Measurements from ENCODE around the gene RLF. TPM values are rescaled to one million over a fixed set of nuclear protein-coding genes. Genes with fewer than 3 reads are reported as not detected.

Gene RLF
- total RNA-seq, 1 donor from 2014 or later: 15.4 TPM

- Histone ChIP-seq H3K9me3 (ENCODE audit: insufficient read depth, low read depth, low read length) (no peaks in the 10 kb centered on the region), H3K36me3 (ENCODE audit: insufficient read depth, low read length) (peaks cover 8% of the 10 kb centered on the region), H3K4me2 (ENCODE audit: low read length) (no peak overlapping the region), H3K9ac (ENCODE audit: low read length) (no peak overlapping the region), H3K27ac (ENCODE audit: low read depth, low read length) (no peak overlapping the region), H4K20me1 (ENCODE audit: insufficient read depth, low read length) (peaks cover 12% of the 10 kb centered on the region), H3K4me3 (ENCODE audit: insufficient read depth, low read depth, low read length) (no peak overlapping the region), H3K4me1 (ENCODE audit: insufficient read depth, low read length) (no peaks in the 10 kb centered on the region), H3K79me2 (ENCODE audit: insufficient read depth, low read length) (no peaks in the 10 kb centered on the region), H2AFZ (ENCODE audit: low read depth, low read length) (no peak overlapping the region), H3K27me3 (ENCODE audit: insufficient read depth, low read length) (no peaks in the 10 kb centered on the region)
- DNase-seq (ENCODE audit: low read depth): no peak
- no peaks in the 10 kb centered on the region for H3K9me3 Mint-ChIP-seq (ENCODE audit: unreplicated experiment)
- FAIRE-seq: no peak
- TF ChIP-seq EZH2 (IDR thresholded peaks at IDR 0.05; ENCODE audit: insufficient read depth, low read length) (no peak), CTCF (IDR thresholded peaks at IDR 0.05; ENCODE audit: insufficient read depth, low read depth, low read length) (no peak)
- no peak overlapping the region for H3K27ac Mint-ChIP-seq (ENCODE audit: unreplicated experiment)
- no peaks in the 10 kb centered on the region for H3K4me1 Mint-ChIP-seq (ENCODE audit: low read depth, unreplicated experiment)
- H3K36me3 Mint-ChIP-seq (ENCODE audit: low read depth, unreplicated experiment): peaks cover 3% of the 10 kb centered on the region
- H3K4me3 Mint-ChIP-seq (ENCODE audit: unreplicated experiment): no peak overlapping the region
- no peaks in the 10 kb centered on the region for H3K27me3 Mint-ChIP-seq (ENCODE audit: low read depth, unreplicated experiment)
Measured at GRCh38 chr1:40204856-40205255, 43.7 kb downstream of the RLF start.

- TF ChIP-seq CTCF (IDR thresholded peaks at IDR 0.05; ENCODE audit: insufficient read depth, low read depth, low read length) (no peak), EZH2 (IDR thresholded peaks at IDR 0.05; ENCODE audit: insufficient read depth, low read length) (no peak)
- Histone ChIP-seq H3K27ac (ENCODE audit: low read depth, low read length) (no peak overlapping the region), H3K27me3 (ENCODE audit: insufficient read depth, low read length) (no peaks in the 10 kb centered on the region), H3K4me3 (ENCODE audit: insufficient read depth, low read depth, low read length) (no peak overlapping the region), H3K4me2 (ENCODE audit: low read length) (no peak overlapping the region), H4K20me1 (ENCODE audit: insufficient read depth, low read length) (peaks cover 15% of the 10 kb centered on the region), H3K36me3 (ENCODE audit: insufficient read depth, low read length) (peaks cover 13% of the 10 kb centered on the region), H2AFZ (ENCODE audit: low read depth, low read length) (no peak overlapping the region), H3K4me1 (ENCODE audit: insufficient read depth, low read length) (no peaks in the 10 kb centered on the region), H3K9ac (ENCODE audit: low read length) (no peak overlapping the region), H3K9me3 (ENCODE audit: insufficient read depth, low read depth, low read length) (no peaks in the 10 kb centered on the region), H3K79me2 (ENCODE audit: insufficient read depth, low read length) (peaks cover 5% of the 10 kb centered on the region)
- no peak overlapping the region for H3K4me3 Mint-ChIP-seq (ENCODE audit: unreplicated experiment)
- H3K27me3 Mint-ChIP-seq (ENCODE audit: low read depth, unreplicated experiment): no peaks in the 10 kb centered on the region
- H3K4me1 Mint-ChIP-seq (ENCODE audit: low read depth, unreplicated experiment): peaks cover 4% of the 10 kb centered on the region
- H3K9me3 Mint-ChIP-seq (ENCODE audit: unreplicated experiment): no peaks in the 10 kb centered on the region
- no peak overlapping the region for H3K27ac Mint-ChIP-seq (ENCODE audit: unreplicated experiment)
- DNase-seq (ENCODE audit: low read depth) (no peak), FAIRE-seq (no peak)
- peaks cover 3% of the 10 kb centered on the region for H3K36me3 Mint-ChIP-seq (ENCODE audit: low read depth, unreplicated experiment)
Measured at GRCh38 chr1:40210511-40211204, 49.5 kb downstream of the RLF start.

GRCh38 chr1:40218333-40218732 is 57.1 kb downstream of the RLF start:
- no peak for FAIRE-seq

More at GRCh38 chr1:40218333-40218732, 57.1 kb downstream of the RLF start:
- H3K27me3 ChIP-seq (ENCODE audit: insufficient read depth, low read length): no peaks in the 10 kb centered on the region
- Mint-ChIP-seq H3K9me3 (ENCODE audit: unreplicated experiment) (no peaks in the 10 kb centered on the region), H3K27me3 (ENCODE audit: low read depth, unreplicated experiment) (no peaks in the 10 kb centered on the region), H3K27ac (ENCODE audit: unreplicated experiment) (no peak overlapping the region), H3K4me3 (ENCODE audit: unreplicated experiment) (no peak overlapping the region), H3K4me1 (ENCODE audit: low read depth, unreplicated experiment) (no peaks in the 10 kb centered on the region), H3K36me3 (ENCODE audit: low read depth, unreplicated experiment) (no peaks in the 10 kb centered on the region)
- no peaks in the 10 kb centered on the region for H4K20me1 ChIP-seq (ENCODE audit: insufficient read depth, low read length)
- peaks cover 3% of the 10 kb centered on the region for H3K36me3 ChIP-seq (ENCODE audit: insufficient read depth, low read length)
- H3K4me3 ChIP-seq (ENCODE audit: insufficient read depth, low read depth, low read length): no peak overlapping the region
- no peaks in the 10 kb centered on the region for H3K79me2 ChIP-seq (ENCODE audit: insufficient read depth, low read length)
- no peak overlapping the region for H3K27ac ChIP-seq (ENCODE audit: low read depth, low read length)
- H3K4me1 ChIP-seq (ENCODE audit: insufficient read depth, low read length): no peaks in the 10 kb centered on the region
- TF ChIP-seq EZH2 (IDR thresholded peaks at IDR 0.05; ENCODE audit: insufficient read depth, low read length): no peak
- no peak for TF ChIP-seq CTCF (IDR thresholded peaks at IDR 0.05; ENCODE audit: insufficient read depth, low read depth, low read length)
- no peaks in the 10 kb centered on the region for H3K9me3 ChIP-seq (ENCODE audit: insufficient read depth, low read depth, low read length)
- H3K4me2 ChIP-seq (ENCODE audit: low read length): no peak overlapping the region
- no peak overlapping the region for H2AFZ ChIP-seq (ENCODE audit: low read depth, low read length)
- no peak for DNase-seq (ENCODE audit: low read depth)
- H3K9ac ChIP-seq (ENCODE audit: low read length): no peak overlapping the region
